ENCODE data around the gene ALMS1.

The ALMS1 gene

DNA sequence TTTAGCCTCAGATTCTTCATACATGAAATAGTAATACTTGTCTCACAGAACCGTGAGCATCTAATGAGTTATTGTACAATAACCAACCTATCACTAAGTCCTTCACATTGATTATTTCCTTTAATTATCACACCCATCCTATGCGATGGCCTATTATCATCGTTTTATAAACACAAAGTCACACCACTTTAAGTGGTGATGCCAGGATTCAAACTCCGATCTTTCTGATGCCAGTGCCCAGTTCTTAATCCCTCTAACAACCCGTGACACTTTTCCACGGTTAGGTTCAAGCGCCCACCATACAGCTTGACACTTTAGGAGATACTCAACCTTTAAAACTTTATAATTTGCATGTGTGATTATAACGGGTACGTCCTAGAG, 523 bp upstream of the ALMS1 start:
- Mint-ChIP-seq H3K4me1 (peaks cover 30% of the 10 kb centered on the region), H3K9me3 (no peaks in the 10 kb centered on the region), H3K36me3 (peaks cover 10% of the 10 kb centered on the region), H3K27ac (peak overlapping the region; percentile 92), H3K4me3 (peak overlapping the region; percentile 88)
- DNase-seq (ENCODE audit: low spot score in 2 of 2) (no peak), ATAC-seq (no peak)

DNA sequence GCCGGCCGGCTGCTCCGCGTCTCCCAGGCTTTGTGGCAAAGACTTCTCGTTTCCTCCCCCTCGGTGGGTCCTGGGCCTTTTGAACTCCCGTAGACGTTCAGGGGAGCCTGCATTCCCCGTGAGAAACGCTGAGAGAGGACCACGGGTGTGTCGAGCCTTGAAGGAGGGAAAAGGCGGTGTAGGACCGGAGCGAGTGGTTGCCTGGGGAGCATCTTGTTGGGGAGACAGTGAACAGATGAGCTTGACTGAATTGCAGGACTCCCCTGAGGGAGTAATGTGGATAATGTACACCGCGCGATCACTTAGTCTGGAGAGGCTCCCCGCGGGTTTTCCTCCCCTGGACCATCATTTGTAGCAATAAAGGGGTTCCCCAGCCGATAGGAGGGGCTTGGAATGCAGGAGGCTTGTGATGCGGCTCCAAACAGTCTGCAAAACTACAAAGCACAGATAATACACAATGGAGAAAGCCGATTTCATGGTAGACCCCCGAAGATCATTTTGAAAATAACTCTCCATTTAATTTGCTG, 769 bp downstream of the ALMS1 start:
- Mint-ChIP-seq H3K4me3 (peak overlapping the region; percentile 88), H3K27ac (peak overlapping the region; percentile 92), H3K9me3 (no peaks in the 10 kb centered on the region), H3K4me1 (peaks cover 30% of the 10 kb centered on the region), H3K36me3 (peaks cover 10% of the 10 kb centered on the region)
- ATAC-seq (peak; percentile 8), DNase-seq (ENCODE audit: low spot score in 2 of 2) (no peak)

- H3K4me3 Mint-ChIP-seq, result peak overlapping the region; percentile 88
- no peaks in the 10 kb centered on the region for H3K9me3 Mint-ChIP-seq
- peak overlapping the region; percentile 92 for H3K27ac Mint-ChIP-seq
- H3K36me3 Mint-ChIP-seq, result peaks cover 10% of the 10 kb centered on the region
- ATAC-seq (no peak), DNase-seq (ENCODE audit: low spot score in 2 of 2) (no peak)
- H3K4me1 Mint-ChIP-seq, result peaks cover 30% of the 10 kb centered on the region
Measured at GRCh38 chr2:73386894-73387636, 1.4 kb downstream of the ALMS1 start.

- Mint-ChIP-seq H3K4me3 (no peak overlapping the region), H3K9me3 (peaks cover 6% of the 10 kb centered on the region), H3K36me3 (peaks cover 7% of the 10 kb centered on the region), H3K4me1 (peaks cover 2% of the 10 kb centered on the region), H3K27ac (no peak overlapping the region)
- DNase-seq (ENCODE audit: low spot score in 2 of 2) (no peak), ATAC-seq (no peak)
Measured at GRCh38 chr2:73402386-73403103, 16.9 kb downstream of the ALMS1 start.

- DNase-seq (ENCODE audit: low spot score in 2 of 2) (no peak), ATAC-seq (no peak)
- Mint-ChIP-seq H3K36me3 (peaks cover 7% of the 10 kb centered on the region), H3K9me3 (peaks cover 6% of the 10 kb centered on the region), H3K27ac (no peak overlapping the region), H3K4me1 (peaks cover 8% of the 10 kb centered on the region), H3K4me3 (no peak overlapping the region)
Measured at GRCh38 chr2:73403237-73403636, 17.6 kb downstream of the ALMS1 start.

DNA sequence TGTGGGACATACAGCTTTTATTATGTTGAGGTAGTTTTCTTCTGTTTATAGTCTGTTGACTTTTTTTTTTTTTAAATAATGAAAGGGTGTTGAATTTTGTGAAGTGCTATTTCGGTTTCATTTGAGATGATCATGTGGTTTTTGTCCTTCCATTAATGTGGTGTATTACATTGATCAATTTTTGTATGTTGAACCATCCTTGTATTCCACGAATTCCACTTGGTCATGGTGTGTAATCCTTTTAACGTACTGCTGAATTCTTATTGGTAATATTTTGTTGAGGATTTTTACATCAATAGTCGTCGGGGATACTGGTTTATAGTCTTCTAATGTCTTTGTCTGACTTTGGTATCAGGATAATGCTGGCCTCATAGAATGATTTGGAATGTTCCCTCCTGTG, 18.8 kb downstream of the ALMS1 start:
- no peak for DNase-seq (ENCODE audit: low spot score in 2 of 2)
- Mint-ChIP-seq H3K4me3 (no peak overlapping the region), H3K9me3 (peaks cover 6% of the 10 kb centered on the region), H3K36me3 (peaks cover 7% of the 10 kb centered on the region), H3K4me1 (peaks cover 8% of the 10 kb centered on the region), H3K27ac (no peak overlapping the region)
- ATAC-seq, result no peak

DNA sequence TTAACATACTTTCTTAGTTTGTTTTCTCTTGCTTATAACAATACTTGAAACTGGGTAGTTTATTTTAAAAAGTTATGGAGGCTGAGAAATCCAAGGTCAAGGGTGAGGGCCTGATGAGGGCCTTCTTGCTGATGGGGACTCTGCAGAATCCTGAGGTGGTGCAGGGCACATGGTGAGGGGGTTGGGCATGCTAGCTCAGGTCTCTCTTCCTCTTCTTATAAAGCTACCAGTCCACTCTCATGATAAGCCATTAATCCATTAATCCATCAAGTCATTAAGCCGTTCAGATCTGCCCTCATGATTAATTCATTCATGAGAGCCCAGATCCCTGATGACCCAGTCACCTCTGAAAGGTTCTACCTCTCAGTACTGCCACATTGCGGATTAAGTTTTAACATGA, 21.4 kb downstream of the ALMS1 start:
- no peak for ATAC-seq

DNA sequence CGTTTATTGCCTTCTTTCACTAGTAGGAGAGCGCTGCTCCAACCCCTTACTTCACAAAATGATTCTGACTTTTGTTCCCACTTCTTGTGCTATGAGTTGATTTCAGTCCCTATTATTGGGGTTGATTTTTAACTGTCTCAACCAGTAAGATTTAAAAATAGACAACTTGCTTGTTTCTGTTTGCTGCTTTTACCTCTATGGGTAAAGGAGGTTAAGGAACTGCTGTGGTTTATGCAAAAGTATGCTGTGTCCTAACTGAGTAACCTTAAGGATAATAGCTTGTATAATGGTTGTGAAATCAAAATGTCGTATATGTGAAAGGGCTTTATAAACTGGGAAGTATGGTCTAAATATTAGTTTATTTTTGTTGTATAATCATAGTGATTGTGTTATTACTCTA, 22.6 kb downstream of the ALMS1 start:
- ATAC-seq (no peak), DNase-seq (ENCODE audit: low spot score in 2 of 2) (no peak)
- no peaks in the 10 kb centered on the region for H3K36me3 Mint-ChIP-seq
- peaks cover 6% of the 10 kb centered on the region for H3K9me3 Mint-ChIP-seq
- no peak overlapping the region for H3K4me3 Mint-ChIP-seq
- no peak overlapping the region for H3K27ac Mint-ChIP-seq
- peaks cover 8% of the 10 kb centered on the region for H3K4me1 Mint-ChIP-seq

More for the DNA sequence above, 21.4 kb downstream of the ALMS1 start:
- H3K27ac Mint-ChIP-seq, result no peak overlapping the region
- DNase-seq (ENCODE audit: low spot score in 2 of 2), result no peak
- peaks cover 8% of the 10 kb centered on the region for H3K4me1 Mint-ChIP-seq
- peaks cover 6% of the 10 kb centered on the region for H3K9me3 Mint-ChIP-seq
- no peak overlapping the region for H3K4me3 Mint-ChIP-seq
- H3K36me3 Mint-ChIP-seq, result no peaks in the 10 kb centered on the region

GRCh38 chr2:73414696-73415095, 29.1 kb downstream of the ALMS1 start:
- H3K4me3 Mint-ChIP-seq, result no peak overlapping the region
- DNase-seq (ENCODE audit: low spot score in 2 of 2) (no peak), ATAC-seq (peak; percentile 37)
- H3K4me1 Mint-ChIP-seq, result peaks cover 9% of the 10 kb centered on the region
- H3K27ac Mint-ChIP-seq, result no peak overlapping the region
- no peaks in the 10 kb centered on the region for H3K36me3 Mint-ChIP-seq
- no peaks in the 10 kb centered on the region for H3K9me3 Mint-ChIP-seq

- Mint-ChIP-seq H3K36me3 (no peaks in the 10 kb centered on the region), H3K4me3 (no peak overlapping the region), H3K4me1 (peaks cover 9% of the 10 kb centered on the region), H3K9me3 (no peaks in the 10 kb centered on the region), H3K27ac (no peak overlapping the region)
- DNase-seq (ENCODE audit: low spot score in 2 of 2) (no peak), ATAC-seq (no peak)
Measured at GRCh38 chr2:73415906-73416305, 30.3 kb downstream of the ALMS1 start.

GRCh38 chr2:73418343-73418742, 32.7 kb downstream of the ALMS1 start:
- no peak for DNase-seq (ENCODE audit: low spot score in 2 of 2)

DNA sequence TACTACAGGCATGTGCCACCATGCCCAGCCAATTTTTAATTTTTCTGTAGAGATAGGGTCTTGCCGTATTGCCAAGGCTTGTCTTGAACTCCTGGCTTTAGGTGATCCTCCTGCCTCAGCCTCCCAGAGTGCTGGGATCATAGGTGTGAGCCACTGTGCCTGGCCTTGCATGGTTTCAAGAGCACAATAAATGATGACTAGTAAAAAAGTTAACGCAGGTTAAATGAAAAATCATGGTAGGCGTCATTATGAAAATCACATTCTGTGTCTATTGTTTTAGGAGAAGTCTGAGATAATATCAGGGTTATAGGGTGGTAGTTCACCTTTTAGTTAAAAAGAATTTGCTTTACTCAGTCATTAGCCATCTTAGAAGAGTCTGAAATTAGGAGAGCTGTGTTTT, 38.3 kb downstream of the ALMS1 start:
- H3K36me3 Mint-ChIP-seq, result peaks cover 20% of the 10 kb centered on the region
- H3K9me3 Mint-ChIP-seq, result no peaks in the 10 kb centered on the region
- no peak overlapping the region for H3K27ac Mint-ChIP-seq
- H3K4me3 Mint-ChIP-seq, result no peak overlapping the region
- ATAC-seq (no peak), DNase-seq (ENCODE audit: low spot score in 2 of 2) (no peak)
- H3K4me1 Mint-ChIP-seq, result no peaks in the 10 kb centered on the region

More at GRCh38 chr2:73418343-73418742, 32.7 kb downstream of the ALMS1 start:
- Mint-ChIP-seq H3K9me3 (no peaks in the 10 kb centered on the region), H3K4me1 (peaks cover 9% of the 10 kb centered on the region), H3K4me3 (no peak overlapping the region), H3K27ac (no peak overlapping the region), H3K36me3 (no peaks in the 10 kb centered on the region)
- no peak for ATAC-seq

DNA sequence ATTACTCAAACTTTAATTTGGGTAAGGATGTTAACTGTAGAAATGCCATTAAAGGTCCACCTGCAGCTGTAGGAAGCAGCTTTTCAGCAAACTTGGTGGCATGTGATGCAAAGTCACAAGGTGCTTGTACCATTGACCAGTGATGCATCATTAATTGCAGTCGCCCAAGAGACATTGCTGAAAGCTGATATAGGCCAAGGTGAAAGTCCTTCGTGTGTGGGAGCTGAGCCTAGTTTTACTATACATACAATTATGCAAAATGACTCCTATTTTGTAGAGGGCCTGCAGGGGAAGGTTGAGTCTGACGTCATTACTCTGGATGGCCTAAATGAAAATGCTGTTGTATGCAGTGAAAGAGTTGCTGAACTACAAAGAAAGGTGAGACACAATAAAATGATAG, 40.5 kb downstream of the ALMS1 start:
- Mint-ChIP-seq H3K36me3 (peaks cover 25% of the 10 kb centered on the region), H3K9me3 (no peaks in the 10 kb centered on the region)
- ATAC-seq, result no peak

DNA sequence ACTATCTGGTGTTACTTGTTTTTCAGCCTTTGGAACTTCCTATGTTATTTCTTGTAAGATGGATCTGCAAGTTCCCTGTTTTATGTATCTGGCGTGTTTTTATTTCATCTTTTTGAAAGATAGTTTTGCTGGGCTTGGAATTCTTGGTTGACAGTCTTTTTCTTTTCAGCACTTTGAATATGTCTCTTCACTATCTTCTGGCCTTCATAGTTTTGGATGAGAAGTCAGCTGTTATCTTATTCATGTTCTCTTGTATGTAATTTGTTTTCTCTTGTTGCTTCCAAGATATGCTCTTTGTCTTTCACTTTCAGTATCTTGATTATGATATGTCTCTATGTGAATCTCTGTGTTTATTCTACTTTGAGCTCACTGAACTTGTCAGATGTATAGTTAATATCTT, 50.4 kb downstream of the ALMS1 start:
- Mint-ChIP-seq H3K36me3 (peaks cover 15% of the 10 kb centered on the region), H3K9me3 (no peaks in the 10 kb centered on the region), H3K4me3 (no peak overlapping the region), H3K4me1 (no peaks in the 10 kb centered on the region), H3K27ac (no peak overlapping the region)
- DNase-seq (ENCODE audit: low spot score in 2 of 2) (no peak), ATAC-seq (no peak)

More for the DNA sequence above, 40.5 kb downstream of the ALMS1 start:
- Mint-ChIP-seq H3K4me1 (no peaks in the 10 kb centered on the region), H3K27ac (no peak overlapping the region), H3K4me3 (no peak overlapping the region)
- no peak for DNase-seq (ENCODE audit: low spot score in 2 of 2)

DNA sequence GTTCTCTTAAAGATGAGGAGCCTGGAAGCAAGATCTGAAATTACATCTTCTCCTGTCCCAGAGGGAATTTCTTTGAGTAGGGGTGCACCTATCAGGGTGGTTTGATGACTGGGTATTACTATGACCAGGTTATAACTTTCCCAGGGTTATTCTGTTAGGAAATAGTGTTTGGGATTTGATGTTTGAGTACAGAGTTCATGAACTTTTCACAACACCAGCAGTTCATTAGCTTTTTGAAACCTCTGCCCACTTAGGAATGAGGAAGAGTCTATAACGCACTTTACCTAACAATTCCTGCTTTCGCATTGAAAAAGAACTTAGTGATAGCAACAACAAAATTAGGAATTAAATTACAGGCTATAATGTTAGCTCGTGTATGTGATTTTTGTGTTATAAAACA, 58.6 kb downstream of the ALMS1 start:
- DNase-seq (ENCODE audit: low spot score in 2 of 2) (no peak), ATAC-seq (no peak)
- Mint-ChIP-seq H3K36me3 (peaks cover 12% of the 10 kb centered on the region), H3K27ac (no peak overlapping the region), H3K4me1 (no peaks in the 10 kb centered on the region), H3K4me3 (no peak overlapping the region), H3K9me3 (no peaks in the 10 kb centered on the region)

DNA sequence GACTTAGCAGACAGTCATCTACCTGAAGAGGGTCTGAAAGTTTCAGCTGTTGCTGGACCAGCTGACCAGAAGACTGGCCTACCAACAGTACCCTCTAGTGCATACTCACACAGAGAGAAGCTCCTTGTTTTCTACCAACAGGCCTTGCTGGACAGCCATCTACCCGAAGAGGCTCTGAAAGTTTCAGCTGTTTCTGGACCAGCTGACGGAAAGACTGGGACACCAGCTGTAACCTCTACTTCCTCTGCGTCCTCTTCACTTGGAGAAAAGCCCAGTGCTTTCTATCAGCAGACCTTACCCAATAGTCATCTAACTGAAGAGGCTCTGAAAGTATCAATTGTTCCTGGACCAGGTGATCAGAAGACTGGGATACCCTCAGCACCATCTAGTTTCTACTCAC, 63.2 kb downstream of the ALMS1 start:
- Mint-ChIP-seq H3K9me3 (no peaks in the 10 kb centered on the region), H3K4me3 (no peak overlapping the region), H3K36me3 (peaks cover 4% of the 10 kb centered on the region), H3K27ac (no peak overlapping the region), H3K4me1 (no peaks in the 10 kb centered on the region)
- DNase-seq (ENCODE audit: low spot score in 2 of 2), result no peak
- no peak for ATAC-seq

Measured in stimulated activated effector memory CD8-positive, alpha-beta T cell treated with anti-CD3 and anti-CD28 coated beads, Interleukin-12 subunit alpha, Interleukin-12 subunit beta, amount 100 ng/mL, for 72 hours (primary cell).